ENCODE measurements around the gene PCNT. TPM values are rescaled to one million over a fixed set of nuclear protein-coding genes. Genes with fewer than 3 reads are reported as not detected.

Gene PCNT
- total RNA-seq, 1 donor from 2014 or later: 53.3 TPM

DNA sequence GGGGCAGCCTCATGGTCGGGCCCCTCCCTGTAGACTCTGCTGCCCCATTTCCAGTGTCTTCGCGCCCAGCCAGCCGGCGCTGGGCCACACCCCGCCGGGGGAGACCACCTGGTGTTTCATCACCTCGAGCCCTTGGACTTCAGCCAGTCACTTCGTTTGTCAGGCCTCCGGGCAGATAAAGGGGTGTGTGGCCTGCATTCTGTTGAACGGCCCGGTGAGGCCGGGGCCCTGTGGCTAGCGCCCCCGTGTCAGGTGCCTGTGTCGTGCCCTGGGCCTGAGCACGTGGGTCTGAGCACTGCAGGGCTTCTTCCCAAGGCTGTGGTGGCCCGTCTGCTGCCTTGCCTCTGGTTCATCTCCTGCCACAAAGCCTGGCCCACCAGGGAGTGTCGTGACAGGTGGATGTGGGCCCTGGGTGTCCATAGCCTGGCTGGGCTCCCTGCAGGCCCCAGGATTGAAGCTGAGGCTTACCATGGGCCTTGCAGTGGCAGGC, 69.5 kb downstream of the PCNT start:
- Mint-ChIP-seq H3K27me3 (no peaks in the 10 kb centered on the region), H3K4me1 (ENCODE audit: low read depth) (peaks cover 15% of the 10 kb centered on the region), H3K36me3 (ENCODE audit: insufficient read depth) (peaks cover 17% of the 10 kb centered on the region), H3K27ac (peak overlapping the region; percentile 98), H3K9me3 (ENCODE audit: low read depth) (no peaks in the 10 kb centered on the region), H3K4me3 (ENCODE audit: low read depth) (no peak overlapping the region)
- TF ChIP-seq CTCF (IDR thresholded peaks at IDR 0.05; ENCODE audit: unreplicated experiment): no peak
- DNase-seq (ENCODE audit: low spot score, unreplicated experiment): no peak

- H3K27me3 Mint-ChIP-seq: no peaks in the 10 kb centered on the region
- H3K36me3 Mint-ChIP-seq (ENCODE audit: insufficient read depth): peaks cover 17% of the 10 kb centered on the region
- peaks cover 15% of the 10 kb centered on the region for H3K4me1 Mint-ChIP-seq (ENCODE audit: low read depth)
- peak overlapping the region; percentile 44 for H3K4me3 Mint-ChIP-seq (ENCODE audit: low read depth)
- DNase-seq (ENCODE audit: low spot score, unreplicated experiment): no peak
- peak overlapping the region; percentile 98 for H3K27ac Mint-ChIP-seq
- H3K9me3 Mint-ChIP-seq (ENCODE audit: low read depth): no peaks in the 10 kb centered on the region
- TF ChIP-seq CTCF (IDR thresholded peaks at IDR 0.05; ENCODE audit: unreplicated experiment): no peak
Measured at GRCh38 chr21:46393941-46394594, 70.1 kb downstream of the PCNT start.

DNA sequence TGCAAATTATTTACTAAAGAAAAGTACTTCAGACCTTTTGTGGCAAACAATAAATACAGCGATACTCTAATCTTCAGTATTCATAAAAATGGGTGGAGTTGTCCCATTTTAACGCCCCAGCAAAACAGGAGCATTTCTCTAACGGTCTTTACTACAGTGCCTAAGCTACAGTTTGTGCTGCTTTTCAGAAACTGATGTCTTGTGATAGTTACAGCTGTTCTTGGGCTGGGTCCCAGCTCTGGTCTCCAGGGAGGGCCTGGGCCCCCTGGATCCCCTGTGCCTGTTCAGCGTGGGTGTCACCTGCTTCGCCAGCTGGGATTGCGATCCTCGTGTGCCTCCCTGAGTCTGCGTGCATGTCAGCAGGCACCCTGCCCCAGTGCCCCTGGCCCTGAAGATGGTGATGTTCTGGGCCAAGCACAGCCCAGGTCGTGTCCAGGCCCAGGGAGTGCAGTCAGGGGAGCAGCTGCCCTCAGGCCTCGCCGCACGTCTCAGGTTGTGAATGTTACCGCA, 70.7 kb downstream of the PCNT start:
- no peaks in the 10 kb centered on the region for H3K27me3 Mint-ChIP-seq
- peaks cover 15% of the 10 kb centered on the region for H3K4me1 Mint-ChIP-seq (ENCODE audit: low read depth)
- peak overlapping the region; percentile 98 for H3K27ac Mint-ChIP-seq
- no peak overlapping the region for H3K4me3 Mint-ChIP-seq (ENCODE audit: low read depth)
- no peak for DNase-seq (ENCODE audit: low spot score, unreplicated experiment)
- TF ChIP-seq CTCF (IDR thresholded peaks at IDR 0.05; ENCODE audit: unreplicated experiment): no peak
- H3K9me3 Mint-ChIP-seq (ENCODE audit: low read depth): no peaks in the 10 kb centered on the region
- H3K36me3 Mint-ChIP-seq (ENCODE audit: insufficient read depth): peaks cover 16% of the 10 kb centered on the region

- Mint-ChIP-seq H3K27me3 (no peaks in the 10 kb centered on the region), H3K4me3 (ENCODE audit: low read depth) (no peak overlapping the region), H3K9me3 (ENCODE audit: low read depth) (no peaks in the 10 kb centered on the region), H3K27ac (no peak overlapping the region), H3K4me1 (ENCODE audit: low read depth) (peaks cover 15% of the 10 kb centered on the region), H3K36me3 (ENCODE audit: insufficient read depth) (peaks cover 14% of the 10 kb centered on the region)
- DNase-seq (ENCODE audit: low spot score, unreplicated experiment): no peak
- TF ChIP-seq CTCF (IDR thresholded peaks at IDR 0.05; ENCODE audit: unreplicated experiment): no peak
Measured at GRCh38 chr21:46397211-46397905, 73.4 kb downstream of the PCNT start.

- peaks cover 17% of the 10 kb centered on the region for H3K36me3 Mint-ChIP-seq (ENCODE audit: insufficient read depth)
- no peak overlapping the region for H3K27ac Mint-ChIP-seq
- H3K27me3 Mint-ChIP-seq: no peaks in the 10 kb centered on the region
- H3K4me1 Mint-ChIP-seq (ENCODE audit: low read depth): peaks cover 15% of the 10 kb centered on the region
- no peak for DNase-seq (ENCODE audit: low spot score, unreplicated experiment)
- no peak for TF ChIP-seq CTCF (IDR thresholded peaks at IDR 0.05; ENCODE audit: unreplicated experiment)
- no peaks in the 10 kb centered on the region for H3K9me3 Mint-ChIP-seq (ENCODE audit: low read depth)
- no peak overlapping the region for H3K4me3 Mint-ChIP-seq (ENCODE audit: low read depth)
Measured at GRCh38 chr21:46397993-46398392, 74.0 kb downstream of the PCNT start.
